NOMO-1 treated with dmso at 0.1 percent for 144 hours (cell line): ENCODE data around the gene PRKCB.
"Not testable (repeated sequence)": the region's sequence is repeated elsewhere in the genome, so short reads cannot be mapped to it uniquely, and the experiment has no call there.

Source experiments
- DNase-seq: peaks from one replicate; lab custom pipeline; 2025; ENCODE audit not compliant: unreplicated experiment; lab: John Stamatoyannopoulos, UW

The PRKCB gene

GRCh38 chr16:24075302-24075701 is 239.5 kb downstream of the PRKCB start:
- no peak for DNase-seq

GRCh38 chr16:24075931-24076716 is 240.3 kb downstream of the PRKCB start:
- no peak for DNase-seq

DNA sequence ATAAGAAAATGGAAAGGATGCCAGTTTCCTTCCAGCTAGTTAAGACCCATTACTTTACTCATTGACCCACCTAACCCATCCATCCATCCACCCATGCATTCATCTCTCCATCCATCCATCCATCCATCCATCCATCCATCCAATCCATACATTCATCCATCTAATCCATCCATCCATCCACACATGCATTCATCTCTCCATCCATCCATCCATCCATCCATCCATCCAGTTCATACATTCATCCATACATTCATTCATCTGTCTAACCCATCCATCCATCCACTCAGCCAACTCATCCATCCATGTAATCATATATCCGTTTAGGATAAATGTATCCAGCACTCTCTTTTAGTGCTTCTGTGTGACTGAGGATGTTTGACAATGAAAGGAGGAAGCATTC is 241.5 kb downstream of the PRKCB start:
- DNase-seq, result no peak

GRCh38 chr16:24077966-24078365 is 242.2 kb downstream of the PRKCB start:
- DNase-seq, result no peak

GRCh38 chr16:24085666-24086065 is 249.9 kb downstream of the PRKCB start:
- no peak for DNase-seq

DNA sequence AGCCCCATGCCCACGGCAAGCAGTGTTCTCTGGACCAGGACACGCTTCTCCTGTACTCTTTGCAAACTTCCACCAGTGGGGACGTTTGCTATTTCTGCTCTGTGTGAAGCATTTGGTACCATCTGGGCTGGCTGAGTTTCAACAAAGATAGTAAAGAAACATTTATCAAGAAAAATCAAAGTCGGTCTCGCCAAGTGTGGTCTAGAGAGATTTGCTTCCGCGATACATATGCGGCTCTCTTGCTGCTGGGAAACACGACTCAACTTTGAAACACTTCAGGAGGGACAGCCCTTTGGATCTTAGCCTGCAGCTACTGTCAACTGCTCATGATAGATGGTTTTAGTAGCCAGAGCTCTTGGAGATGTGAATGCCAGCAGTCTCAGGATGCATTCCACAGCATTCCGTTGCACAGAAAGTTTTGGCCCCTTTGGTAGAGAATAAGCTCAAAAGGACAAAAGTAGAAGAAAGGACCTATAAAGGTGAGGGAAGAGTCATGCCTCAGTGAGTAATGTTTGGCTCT is 252.2 kb downstream of the PRKCB start:
- DNase-seq, result no peak

GRCh38 chr16:24088767-24089166 is 253.0 kb downstream of the PRKCB start:
- DNase-seq, result no peak

GRCh38 chr16:24091125-24091524 is 255.3 kb downstream of the PRKCB start:
- DNase-seq, result no peak

DNA sequence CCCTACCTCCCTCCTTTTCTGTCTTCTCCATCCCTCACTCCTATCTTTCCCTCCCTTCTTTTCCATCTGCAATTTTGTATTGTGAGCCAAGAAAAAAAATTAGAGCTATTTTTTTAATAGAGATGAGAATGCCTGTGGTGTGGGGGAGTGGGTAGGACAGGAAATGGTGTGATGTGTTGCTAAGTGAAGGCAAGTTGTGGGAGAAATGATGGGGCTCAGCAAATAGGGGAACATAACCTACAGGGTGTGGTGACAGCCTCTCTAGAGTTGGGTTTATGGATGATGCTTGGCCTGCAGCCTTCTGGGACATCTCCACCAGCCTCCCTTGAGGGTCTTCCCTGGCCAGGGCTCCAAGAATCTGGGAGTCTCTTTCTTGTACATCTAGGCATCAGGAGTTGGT is 257.3 kb downstream of the PRKCB start:
- DNase-seq, result no peak

DNA sequence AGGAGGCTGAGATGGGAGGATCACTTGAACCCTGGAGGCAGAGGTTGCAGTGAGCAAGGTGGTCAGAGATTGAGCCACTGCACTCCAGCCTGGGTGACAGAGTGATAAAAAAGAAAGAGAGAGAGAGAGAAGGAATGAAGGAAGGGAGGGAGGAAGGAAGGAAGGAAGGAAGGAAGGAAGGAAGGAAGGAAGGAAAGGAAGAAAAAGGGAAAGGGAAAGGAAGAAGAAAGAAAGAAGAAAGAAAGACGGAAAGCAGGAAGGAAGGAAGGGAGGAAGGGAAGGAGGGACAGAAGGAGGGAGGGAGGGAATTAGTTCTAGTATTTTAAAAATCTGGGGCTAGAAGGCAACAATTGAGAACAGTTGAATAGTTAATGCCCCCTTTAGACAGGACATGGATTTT is 258.9 kb downstream of the PRKCB start:
- no peak for DNase-seq

GRCh38 chr16:24098896-24099295 is 263.1 kb downstream of the PRKCB start:
- DNase-seq, result no peak

- no peak for DNase-seq
These were observed 265.6 kb downstream of the PRKCB start for GRCh38 chr16:24101431-24101830.

DNA sequence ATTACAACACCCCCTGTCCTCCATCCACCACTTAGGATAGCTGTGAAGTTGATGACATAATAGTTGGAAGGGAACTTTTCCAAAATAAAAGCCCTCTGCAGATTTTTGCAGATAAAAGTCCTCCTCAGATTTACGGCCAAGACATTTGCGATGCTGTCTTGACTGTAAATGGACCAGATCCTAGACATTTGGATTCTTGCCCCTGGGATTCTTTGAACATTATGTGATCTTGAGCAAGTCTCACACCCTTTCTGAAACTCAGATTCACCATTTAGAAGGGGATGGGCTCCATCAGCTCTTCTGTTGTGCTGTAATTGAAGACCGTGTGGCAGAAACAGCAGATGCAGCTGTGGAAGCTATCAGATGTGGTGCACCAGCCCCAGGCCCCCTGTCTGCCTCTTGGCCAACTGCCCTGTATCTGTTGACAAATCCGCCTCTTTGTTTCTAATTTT is 266.5 kb downstream of the PRKCB start:
- no peak for DNase-seq

DNA sequence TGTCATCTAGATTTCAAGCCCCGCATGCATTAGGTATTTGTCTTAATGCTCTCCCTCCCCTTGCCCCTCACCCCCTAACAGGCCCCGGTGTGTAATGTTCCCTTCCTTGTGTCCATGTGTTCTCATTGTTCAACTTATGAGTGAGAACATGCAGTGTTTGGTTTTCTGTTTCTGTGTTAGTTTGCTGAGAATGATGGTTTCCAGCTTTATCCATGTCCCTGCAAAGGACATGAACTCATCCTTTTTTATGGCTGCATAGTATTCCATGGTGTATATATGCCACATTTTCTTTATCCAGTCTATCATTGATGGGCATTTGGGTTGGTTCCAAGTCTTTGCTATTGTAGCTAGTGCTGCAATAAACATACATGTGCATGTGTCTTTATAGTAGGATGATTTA is 269.7 kb downstream of the PRKCB start:
- not testable (repeated sequence) for DNase-seq

DNA sequence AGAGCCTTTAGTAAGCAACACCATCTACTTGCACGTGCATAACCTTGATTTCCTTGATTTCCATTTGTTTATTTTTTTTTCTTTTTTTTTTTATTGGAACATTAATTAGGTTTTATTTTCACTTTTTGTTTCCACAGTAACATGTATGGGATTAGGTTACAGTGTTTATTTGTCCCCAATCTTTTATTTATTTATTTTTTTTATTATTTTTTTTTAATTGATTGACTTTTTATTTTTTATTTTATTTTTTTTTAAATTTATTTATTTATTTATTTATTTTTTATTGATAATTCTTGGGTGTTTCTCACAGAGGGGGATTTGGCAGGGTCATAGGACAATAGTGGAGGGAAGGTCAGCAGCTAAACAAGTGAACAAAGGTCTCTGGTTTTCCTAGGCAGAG is 272.3 kb downstream of the PRKCB start:
- DNase-seq, result not testable (repeated sequence)

DNA sequence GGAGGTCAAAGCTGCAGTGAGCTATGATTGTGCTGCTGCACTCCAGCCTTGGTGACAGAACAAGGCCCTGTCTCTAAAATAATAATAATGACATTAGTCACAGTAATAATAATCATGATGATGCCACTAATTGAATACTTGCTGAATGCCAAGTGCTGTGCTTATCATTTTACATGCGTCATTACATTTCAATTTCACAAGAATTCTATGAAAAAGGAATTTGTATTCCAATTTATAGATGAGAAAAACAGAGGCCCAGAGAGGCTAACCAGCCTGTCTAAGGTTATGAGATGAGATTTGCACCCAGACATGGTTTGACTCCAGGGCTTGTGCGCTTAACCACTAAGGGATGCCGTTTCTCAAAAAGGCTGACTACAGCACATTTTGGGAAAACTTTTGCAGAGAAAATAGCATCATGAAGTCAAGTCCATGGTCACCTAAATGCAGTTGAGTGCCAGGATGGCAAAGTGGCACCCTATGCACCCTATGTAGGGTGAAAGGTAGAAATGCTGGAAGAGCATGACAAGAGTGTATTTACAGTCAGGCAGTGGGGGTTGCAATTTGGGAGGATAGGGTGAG is 276.0 kb downstream of the PRKCB start:
- no peak for DNase-seq

DNA sequence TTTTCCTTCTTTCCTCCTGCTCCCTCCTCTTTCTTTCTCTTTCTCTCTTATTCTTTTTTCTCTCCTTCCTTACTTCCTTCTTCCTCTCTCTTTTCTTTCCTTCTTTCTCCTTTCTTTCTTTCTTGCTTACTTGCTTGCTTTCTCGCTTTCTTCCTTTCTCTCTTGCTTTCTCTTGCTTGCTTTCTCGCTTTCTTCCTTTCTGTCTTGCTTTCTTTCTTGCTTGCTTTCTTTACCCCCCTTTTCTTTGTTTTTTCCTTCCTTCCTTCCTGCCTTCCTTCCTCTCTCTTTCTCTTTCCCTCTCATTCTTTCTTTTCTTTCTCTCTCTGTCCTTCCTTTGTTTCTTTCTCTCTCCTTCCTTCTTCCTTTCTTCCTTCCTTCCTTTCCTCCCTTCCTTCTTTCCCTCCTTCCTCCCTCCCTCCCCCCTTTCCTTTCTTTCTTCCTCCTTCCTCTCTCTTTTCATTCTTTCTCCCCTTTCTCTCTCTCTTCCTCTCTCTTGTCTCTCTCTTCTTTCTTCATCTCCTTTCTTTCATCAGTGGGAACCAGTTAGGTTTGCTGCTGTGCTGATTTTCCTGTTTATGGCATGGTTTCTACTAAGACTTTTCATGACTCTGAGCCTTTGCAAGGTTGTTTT is 277.4 kb downstream of the PRKCB start:
- DNase-seq, result no peak

- DNase-seq, result no peak
These were observed 279.1 kb downstream of the PRKCB start for GRCh38 chr16:24114876-24115275.

GRCh38 chr16:24116046-24116776 is 280.4 kb downstream of the PRKCB start:
- no peak for DNase-seq

DNA sequence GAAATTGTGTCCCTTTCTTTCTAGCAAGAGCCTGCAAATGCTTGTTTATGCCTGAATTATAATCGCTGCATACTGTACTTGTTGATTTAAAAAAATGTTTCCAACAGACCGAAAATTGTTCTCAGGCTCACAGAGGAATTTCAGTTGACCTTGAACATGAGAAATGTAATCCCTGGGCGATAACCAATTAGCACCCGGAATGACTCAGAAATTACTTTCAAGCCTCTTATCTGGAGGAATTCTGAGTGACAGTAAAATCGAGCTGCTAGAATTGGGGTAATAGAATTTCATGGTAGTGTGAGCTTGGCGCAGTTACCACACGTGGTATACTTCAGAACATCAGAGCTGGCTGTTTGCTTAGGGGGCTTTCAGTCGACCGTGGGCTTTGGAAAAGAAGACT is 281.2 kb downstream of the PRKCB start:
- no peak for DNase-seq

GRCh38 chr16:24117680-24118079 is 281.9 kb downstream of the PRKCB start:
- no peak for DNase-seq
